H1 (cell line): Measurements from ENCODE around the gene TRABD2B. TPM values are rescaled to one million over a fixed set of nuclear protein-coding genes. Genes with fewer than 3 reads are reported as not detected.

Experiments
- CTCF ChIA-PET: fragments of 300-600 bp; sonication (Branson Sonifier 250); formaldehyde crosslinking; loops from one replicate; lab custom pipeline; 2021; ENCODE audit not compliant: partially characterized antibody; lab: Charles Lee
- POLR2A ChIA-PET: fragments of 300-600 bp; sonication (Branson Sonifier 250); formaldehyde crosslinking; loops from one replicate; lab custom pipeline; 2021; ENCODE audit warnings: inconsistent platforms; ENCODE audit not compliant: partially characterized antibody; lab: Charles Lee
- DNase-seq, 2 experiments: peaks; one replicate each; pipeline versions ENCODE4 v3.0.0 to v3.0.0-alpha.2; 2010 to 2022; ENCODE audit warnings: low spot score in 2 of 2, low read depth in 1 of 2, mixed read lengths in 1 of 2
- FAIRE-seq: peaks from 2 replicates; lab custom pipeline; 2011; peaks lifted over from hg19 to GRCh38; lab: Jason Lieb, UNC
- H2AFZ ChIP-seq: 2 replicates; pipeline ENCODE4 v1.8.1; 2012; ENCODE audit warnings: low read length, inconsistent platforms
- H2AK5ac ChIP-seq: 2 replicates; pipeline ENCODE4 v1.6.1; 2013; ENCODE audit warnings: low read depth, low read length
- H2BK120ac ChIP-seq: replicated peaks from 2 replicates; pipeline ENCODE3; 2013; ENCODE audit warnings: low read depth, low read length, inconsistent platforms
- H2BK12ac ChIP-seq: 2 replicates; pipeline ENCODE4 v1.6.1; 2013; ENCODE audit warnings: low read depth, low read length
- H2BK15ac ChIP-seq: 2 replicates; pipeline ENCODE4 v1.6.1; 2013; ENCODE audit warnings: low read length
- H2BK20ac ChIP-seq: 2 replicates; pipeline ENCODE4 v1.6.1; 2013; ENCODE audit warnings: low read length
- H2BK5ac ChIP-seq: 2 replicates; pipeline ENCODE4 v1.6.1; 2013; ENCODE audit warnings: low read depth, low read length
- H3K14ac ChIP-seq: 2 replicates; pipeline ENCODE4 v1.6.1; 2013; ENCODE audit warnings: inconsistent platforms; ENCODE audit not compliant: insufficient read length
- H3K18ac ChIP-seq: 2 replicates; pipeline ENCODE4 v1.6.1; 2013; ENCODE audit warnings: low read length; ENCODE audit errors: extremely low read depth
- H3K23ac ChIP-seq: 2 replicates; pipeline ENCODE4 v1.6.1; 2013; ENCODE audit warnings: inconsistent platforms; ENCODE audit not compliant: insufficient read length
- H3K23me2 ChIP-seq: 2 replicates; pipeline ENCODE4 v1.6.1; 2013; ENCODE audit warnings: low read depth, low read length
- H3K27ac ChIP-seq: 2 replicates; pipeline ENCODE4 v1.6.1; 2011; ENCODE audit warnings: low read depth, low read length, inconsistent platforms
- H3K27me3 ChIP-seq, 4 experiments: replicated peaks in 1 of 4; 1 replicate in 1 of 4; 2 replicates in 3 of 4; pipeline versions ENCODE4 v1.6.1 to v1.8.1; 2011 to 2013; ENCODE audit warnings: low read length in 3 of 4, mild to moderate bottlenecking in 3 of 4, inconsistent platforms in 2 of 4, mixed read lengths in 2 of 4, moderate library complexity in 1 of 4; ENCODE audit not compliant: control insufficient read depth in 3 of 4, insufficient read depth in 3 of 4; ENCODE audit errors: extremely low read depth in 1 of 4
- H3K36me3 ChIP-seq, 4 experiments: 2 replicates each; pipeline versions ENCODE4 v1.6.1 to v1.8.1; 2011 to 2013; ENCODE audit warnings: mild to moderate bottlenecking in 4 of 4, low read length in 3 of 4, moderate library complexity in 2 of 4, control low read depth in 1 of 4, inconsistent platforms in 1 of 4; ENCODE audit not compliant: insufficient read depth in 4 of 4, control insufficient read depth in 2 of 4
- H3K4ac ChIP-seq: replicated peaks from 2 replicates; pipeline ENCODE3; 2013; ENCODE audit warnings: low read length, low read depth, mixed read lengths, inconsistent platforms; ENCODE audit not compliant: insufficient read length
- H3K4me1 ChIP-seq, 4 experiments: replicated peaks in 1 of 4; 1 replicate in 1 of 4; 2 replicates in 3 of 4; pipeline versions ENCODE4 v1.6.1 to v1.8.1; 2011 to 2013; ENCODE audit warnings: low read length in 3 of 4, inconsistent platforms in 2 of 4, mixed read lengths in 1 of 4; ENCODE audit not compliant: insufficient read depth in 4 of 4, control insufficient read depth in 3 of 4
- H3K4me2 ChIP-seq, 2 experiments: 2 replicates each; pipeline versions ENCODE4 v1.6.1 to v1.8.1; 2011 to 2013; ENCODE audit warnings: low read depth in 2 of 2, low read length in 2 of 2, control low read depth in 1 of 2, inconsistent platforms in 1 of 2, mild to moderate bottlenecking in 1 of 2; ENCODE audit not compliant: insufficient read depth in 1 of 2
- H3K4me3 ChIP-seq, 4 experiments: fragments of 200-600, 300-600 bp in 1 of 4; sonication (generic), shearing (Covaris generic), sonication (Bioruptor Twin) in 1 of 4; 2 replicates each; pipeline versions ENCODE4 v1.5.1 to v1.8.1; 2011 to 2016; ENCODE audit warnings: low read length in 4 of 4, low read depth in 3 of 4, control low read depth in 2 of 4, inconsistent platforms in 2 of 4, mild to moderate bottlenecking in 2 of 4, mixed read lengths in 1 of 4, moderate library complexity in 1 of 4; ENCODE audit not compliant: insufficient read depth in 2 of 4; ENCODE audit errors: extremely low read depth in 1 of 4
- H3K56ac ChIP-seq: replicated peaks from 2 replicates; pipeline ENCODE3; 2013; ENCODE audit warnings: low read depth, mild to moderate bottlenecking, mixed read lengths, low read length, inconsistent platforms; ENCODE audit not compliant: insufficient read length
- H3K79me1 ChIP-seq: 2 replicates; pipeline ENCODE4 v1.6.1; 2013; ENCODE audit warnings: low read depth, low read length, control low read depth
- H3K79me2 ChIP-seq, 2 experiments: 2 replicates each; pipeline versions ENCODE4 v1.6.1 to v1.8.1; 2012 to 2013; ENCODE audit warnings: low read length in 2 of 2, mild to moderate bottlenecking in 2 of 2, inconsistent platforms in 1 of 2; ENCODE audit not compliant: insufficient read depth in 2 of 2, control insufficient read depth in 1 of 2
- H3K9ac ChIP-seq, 4 experiments: replicated peaks in 1 of 4; 1 replicate in 1 of 4; 2 replicates in 3 of 4; pipeline versions ENCODE4 v1.6.1 to v1.8.1; 2011 to 2013; ENCODE audit warnings: low read depth in 3 of 4, low read length in 3 of 4, control low read depth in 2 of 4, mild to moderate bottlenecking in 2 of 4, moderate library complexity in 2 of 4, inconsistent platforms in 1 of 4; ENCODE audit errors: extremely low read depth in 1 of 4
- H3K9me3 ChIP-seq, 2 experiments: 2 replicates each; pipeline versions ENCODE4 v1.6.1 to v1.8.1; 2012 to 2013; ENCODE audit warnings: mild to moderate bottlenecking in 2 of 2, moderate library complexity in 2 of 2, control low read depth in 1 of 2, inconsistent platforms in 1 of 2, low read depth in 1 of 2, low read length in 1 of 2, mixed read lengths in 1 of 2; ENCODE audit not compliant: insufficient read depth in 2 of 2
- H4K20me1 ChIP-seq, 2 experiments: replicated peaks in 1 of 2; 2 replicates each; pipeline versions ENCODE3 to v1.8.1; 2011 to 2013; ENCODE audit warnings: inconsistent platforms in 2 of 2, low read length in 2 of 2, mild to moderate bottlenecking in 1 of 2; ENCODE audit not compliant: insufficient read depth in 2 of 2, control insufficient read depth in 1 of 2
- H4K5ac ChIP-seq: 2 replicates; pipeline ENCODE4 v1.6.1; 2013; ENCODE audit warnings: low read length, low read depth, mixed read lengths, inconsistent platforms; ENCODE audit not compliant: insufficient read length
- H4K8ac ChIP-seq: 2 replicates; pipeline ENCODE4 v1.8.0; 2013; ENCODE audit warnings: mild to moderate bottlenecking, moderate library complexity, low read length, inconsistent platforms; ENCODE audit not compliant: insufficient read depth; ENCODE audit errors: extremely low read depth
- H4K91ac ChIP-seq: replicated peaks from 2 replicates; pipeline ENCODE3; 2013; ENCODE audit warnings: low read length, mixed read lengths, inconsistent platforms; ENCODE audit not compliant: insufficient read length
- BCL11A ChIP-seq, 2 experiments: IDR thresholded peaks; one replicate each; pipeline ENCODE4 v1.6.1; 2011; ENCODE audit warnings: low read depth in 2 of 2, low read length in 2 of 2, mild to moderate bottlenecking in 2 of 2
- CEBPB ChIP-seq: IDR thresholded peaks from 2 replicates; pipeline ENCODE4 v1.6.1; 2012; ENCODE audit warnings: low read depth, low read length
- CHD1 ChIP-seq: IDR thresholded peaks from 2 replicates; pipeline ENCODE4 v1.6.1; 2012; ENCODE audit warnings: low read depth, low read length, improper control_type of control experiment
- CHD2 ChIP-seq: IDR thresholded peaks from 2 replicates; pipeline ENCODE4 v1.6.1; 2012; ENCODE audit warnings: low read length, improper control_type of control experiment
- FOSL1 ChIP-seq: IDR thresholded peaks from 2 replicates; pipeline ENCODE4 v1.6.1; 2011; ENCODE audit warnings: mild to moderate bottlenecking, low read depth, low read length, moderate library complexity; ENCODE audit not compliant: insufficient read depth
- GABPA ChIP-seq: IDR thresholded peaks from 2 replicates; pipeline ENCODE4 v1.6.1; 2011; ENCODE audit warnings: mild to moderate bottlenecking, low read length, moderate library complexity, borderline replicate concordance; ENCODE audit not compliant: insufficient read depth
- JUND ChIP-seq: IDR thresholded peaks from 2 replicates; pipeline ENCODE4 v1.6.1; 2011; ENCODE audit warnings: mild to moderate bottlenecking, improper control_type of control experiment, low read length
- POLR2AphosphoS5 ChIP-seq: IDR thresholded peaks from 2 replicates; pipeline ENCODE4 v1.6.1; 2011; ENCODE audit warnings: low read depth, low read length
- RFX5 ChIP-seq: IDR thresholded peaks from 2 replicates; pipeline ENCODE4 v1.6.1; 2011; ENCODE audit warnings: low read depth, low read length, improper control_type of control experiment, borderline replicate concordance
- RXRA ChIP-seq: IDR thresholded peaks from 2 replicates; pipeline ENCODE4 v1.6.1; 2011; ENCODE audit warnings: low read depth, mild to moderate bottlenecking, low read length, moderate library complexity; ENCODE audit not compliant: insufficient read depth
- SAP30 ChIP-seq: fragments of 300-600 bp; sonication (generic); IDR thresholded peaks from 2 replicates; pipeline ENCODE4 v1.7.1; 2012; ENCODE audit warnings: low read length, moderate library complexity, mild to moderate bottlenecking, inconsistent platforms; ENCODE audit not compliant: insufficient read depth, insufficient replicate concordance
- SIX5 ChIP-seq: IDR thresholded peaks from 2 replicates; pipeline ENCODE4 v1.6.1; 2011; ENCODE audit warnings: mild to moderate bottlenecking, low read depth, low read length
- WGBS, 2 experiments: shearing (Covaris generic) in 1 of 2; methylation state at CpG; one replicate each; pipeline versions ENCODE4 v1.1.6 to v1.1.7; 2013 to 2015; ENCODE audit warnings: low lambda C conversion rate in 2 of 2, mixed read lengths in 2 of 2, inconsistent platforms in 1 of 2, low coverage in 1 of 2, missing lambda C conversion rate in 1 of 2; ENCODE audit not compliant: insufficient replicate concordance in 2 of 2, insufficient coverage in 1 of 2, insufficient read length in 1 of 2; ENCODE audit errors: extremely low coverage in 1 of 2, missing lambda C conversion rate in 1 of 2; 5-methylcytosine and 5-hydroxymethylcytosine counted together
- polyA plus RNA-seq, 7 experiments: library from polyadenylated mRNA; depleted of rRNA in 3 of 7; stranded (reverse) in 5 of 7; unstranded in 2 of 7; fragments of >200 nt in 5 of 7; fragments of 200-250 nt in 2 of 7; gene quantifications; 1 replicate in 5 of 7; 2 replicates in 1 of 7; 4 replicates in 1 of 7; pipeline versions ENCODE4 v1.2.1 to v1.2.3, GENCODE V29; 2011 to 2013; ENCODE audit warnings: missing spikeins in 2 of 7, mixed read lengths in 2 of 7
- total RNA-seq: library from RNA; stranded (reverse); fragmentation: NEBNext Ultra II Directional; extraction: Animal tissue kit (Norgen Biotek cat#: 25700); gene quantifications from 2 replicates; pipeline ENCODE4 v1.2.1, GENCODE V29; 2021
- TF ChIP-seq, protein P1 (sequence below): IDR thresholded peaks from 2 replicates; pipeline ENCODE4 v1.6.1; 2012; ENCODE audit warnings: low read length, inconsistent platforms

The TRABD2B gene
- total and polyA plus RNA-seq, 2 of the 8 experiments (the other 6 are each of a cell fraction or from before 2014, with no cell fraction given) = 0.95 to 3.4 TPM

DNA sequence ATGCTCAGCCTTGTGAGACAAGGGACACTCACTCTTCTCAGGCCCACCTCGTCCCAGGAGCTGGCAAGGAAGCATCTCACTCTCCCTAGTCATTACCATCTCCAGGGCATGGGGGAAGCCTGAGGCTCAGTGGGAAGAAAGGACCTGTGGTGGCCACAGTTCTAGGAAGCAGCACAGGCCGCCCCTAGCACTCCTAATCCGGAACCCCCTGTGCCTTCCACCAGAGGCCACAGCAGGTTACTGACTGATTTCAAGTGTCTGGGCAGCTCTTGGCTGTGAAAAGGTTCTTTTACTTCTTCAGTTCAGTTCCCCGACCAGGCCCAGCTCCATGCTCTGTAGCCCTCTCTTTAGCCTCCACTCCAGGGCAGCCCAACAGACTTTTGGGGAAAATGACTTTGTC lies 84.4 kb downstream of the TRABD2B start:
- Histone ChIP-seq H4K91ac (no peak overlapping the region), H3K23me2 (no peaks in the 10 kb centered on the region), H2BK15ac (no peak overlapping the region), H3K9me3 (no peaks in the 10 kb centered on the region), H3K14ac (no peak overlapping the region), H3K79me2 (no peaks in the 10 kb centered on the region), H3K56ac (no peak overlapping the region), H3K4me2 (no peak overlapping the region), H2AK5ac (no peak overlapping the region; the same call in 1 of the 2 replicates), H3K27me3 (no peaks in the 10 kb centered on the region), H3K9ac (no peak overlapping the region), H3K23ac (no peak overlapping the region), H3K36me3 (no peaks in the 10 kb centered on the region), H4K5ac (no peak overlapping the region), H4K20me1 (no peaks in the 10 kb centered on the region), H2BK5ac (no peak overlapping the region), H3K4me3 (no peak overlapping the region), H3K79me1 (no peaks in the 10 kb centered on the region), H2BK120ac (no peak overlapping the region), H3K27ac (no peak overlapping the region), H2BK20ac (no peak overlapping the region), H3K18ac (no peak overlapping the region), H4K8ac (no peak overlapping the region), H2BK12ac (no peak overlapping the region), H3K4me1 (peaks cover 0 to 8% (median 4%) of the 10 kb centered on the region in 4 experiments; a peak in 4 of 7 replicates), H2AFZ (no peak overlapping the region), H3K4ac (no peak overlapping the region)
- WGBS, 2 experiments = 42% methylated on average over 4 of the region's 4 CpGs; no CpG with 5 or more reads in 1 of the 2 experiments
- no peak for FAIRE-seq
- POLR2A ChIA-PET = no interaction called here
- CTCF ChIA-PET = interaction anchor here (0.7 to 1.9 kb wide), 5 partner anchors 10 to 186 kb away, joined by 3 to 5 read pairs (median 4); no protein-coding TSS in a partner anchor
- DNase-seq = no peak
- TF ChIP-seq FOSL1 (no peak), GABPA (no peak), POLR2AphosphoS5 (no peak), RFX5 (no peak), SAP30 (no peak), CHD2 (no peak), JUND (no peak), RXRA (no peak), BCL11A (IDR thresholded peaks at IDR 0.05; ENCODE audit: low read depth in 2 of 2, low read length in 2 of 2) (no peak), CHD1 (no peak), CEBPB (no peak), SIX5 (no peak)
- TF ChIP-seq, protein P1, sequence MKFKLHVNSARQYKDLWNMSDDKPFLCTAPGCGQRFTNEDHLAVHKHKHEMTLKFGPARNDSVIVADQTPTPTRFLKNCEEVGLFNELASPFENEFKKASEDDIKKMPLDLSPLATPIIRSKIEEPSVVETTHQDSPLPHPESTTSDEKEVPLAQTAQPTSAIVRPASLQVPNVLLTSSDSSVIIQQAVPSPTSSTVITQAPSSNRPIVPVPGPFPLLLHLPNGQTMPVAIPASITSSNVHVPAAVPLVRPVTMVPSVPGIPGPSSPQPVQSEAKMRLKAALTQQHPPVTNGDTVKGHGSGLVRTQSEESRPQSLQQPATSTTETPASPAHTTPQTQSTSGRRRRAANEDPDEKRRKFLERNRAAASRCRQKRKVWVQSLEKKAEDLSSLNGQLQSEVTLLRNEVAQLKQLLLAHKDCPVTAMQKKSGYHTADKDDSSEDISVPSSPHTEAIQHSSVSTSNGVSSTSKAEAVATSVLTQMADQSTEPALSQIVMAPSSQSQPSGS = no peak
